Testis (tissue), 3 donors: ENCODE measurements around the gene ANAPC2. TPM values are rescaled to one million over a fixed set of nuclear protein-coding genes. Genes with fewer than 3 reads are reported as not detected.

Experiments used
- DNase-seq: peaks from one replicate; pipeline ENCODE4 v3.0.0-alpha.2; 2019
- H3K27ac ChIP-seq, 2 donors: fragments of 200-600 bp; sonication (generic); one replicate each; pipeline ENCODE4 v1.5.1; 2019
- H3K27me3 ChIP-seq: fragments of 200-600 bp; sonication (generic); one replicate; pipeline ENCODE4 v1.5.1; 2019
- H3K36me3 ChIP-seq: fragments of 200-600 bp; sonication (generic); one replicate; pipeline ENCODE4 v1.5.1; 2017; ENCODE audit warnings: low read depth; ENCODE audit errors: missing control alignments
- H3K4me1 ChIP-seq: fragments of 200-600 bp; sonication (generic); one replicate; pipeline ENCODE4 v1.5.1; 2019
- H3K4me3 ChIP-seq, 2 donors: fragments of 200-600 bp; sonication (generic); one replicate each; pipeline ENCODE4 v1.5.1; 2017 to 2019
- H3K9me3 ChIP-seq: fragments of 200-600 bp; sonication (generic); one replicate; pipeline ENCODE4 v1.5.1; 2017
- CTCF ChIP-seq, 3 experiments: fragments of 450-650 bp in 2 of 3; fragments of 200-600 bp in 1 of 3; sonication (generic) in 1 of 3; IDR thresholded peaks; one replicate each; pipeline ENCODE4 v1.5.1; 2016 to 2019; ENCODE audit warnings: antibody characterized with exemption in 3 of 3, mild to moderate bottlenecking in 2 of 3, moderate library complexity in 1 of 3
- POLR2A ChIP-seq: fragments of 450-650 bp; IDR thresholded peaks from one replicate; pipeline ENCODE4 v1.6.1; 2017; ENCODE audit warnings: antibody characterized with exemption, mild to moderate bottlenecking, moderate library complexity
- WGBS, 2 donors: methylation state at CpG; one replicate each; pipeline ENCODE4 v1.1.5; 2018; 5-methylcytosine and 5-hydroxymethylcytosine counted together
- intact Hi-C: fragments of 100-400 bp; cut with DNase I; formaldehyde crosslinking; loops from one replicate; pipeline ENCODE4 v1.15.1; 2023; ENCODE audit warnings: low total_unique reads
- polyA plus RNA-seq: library from polyadenylated mRNA; stranded (reverse); fragments of 350-450 nt; fragmentation: Illumina TruSeq; extraction: RNeasy Lipid Tissue Mini Kit (QIAGEN cat#74804); gene quantifications from one replicate; pipeline ENCODE4 v1.2.3, GENCODE V29; 2014; ENCODE audit warnings: low read depth, low replicate concordance; ENCODE audit not compliant: insufficient read depth
- total RNA-seq, 2 donors: library from RNA; depleted of rRNA; stranded (reverse); fragments of >200 nt; gene quantifications; one replicate each; pipeline ENCODE4 v1.2.3, GENCODE V29; 2016

Gene ANAPC2
- total and polyA plus RNA-seq, 3 donors from 2014 or later = 80.6 to 98.5 (median 91.0) TPM

DNA sequence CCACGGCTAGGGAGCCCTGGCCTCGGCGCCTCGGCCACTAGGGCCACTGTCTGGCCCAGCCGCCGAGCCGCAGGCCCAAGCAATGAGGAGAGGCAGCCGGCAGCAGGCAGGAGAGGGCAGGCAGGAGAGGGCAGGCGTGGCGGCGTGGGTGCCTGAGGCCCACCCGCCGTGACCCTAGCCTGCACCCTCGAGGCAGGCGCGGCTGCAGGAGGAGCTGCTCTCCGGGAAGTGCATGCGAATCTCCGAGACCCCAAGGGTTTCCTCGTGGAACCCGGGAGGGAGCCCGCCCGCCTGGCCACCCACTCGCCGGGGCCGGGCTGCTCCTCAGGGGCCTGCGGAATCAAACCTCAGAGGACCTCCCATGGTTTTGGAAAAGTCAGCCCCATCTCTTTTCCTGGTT lies 40.1 kb downstream of the ANAPC2 start:
- 64 to 80% methylated on average over 7 to 25 of the region's 27 CpGs for WGBS, 2 donors
- intact Hi-C loops = no loop called here
- no peak overlapping the region for H3K4me3 ChIP-seq
- TF ChIP-seq POLR2A (no peak), CTCF (IDR thresholded peaks at IDR 0.05) (no peak)
- H3K27me3 ChIP-seq = no peaks in the 10 kb centered on the region
- no peaks in the 10 kb centered on the region for H3K4me1 ChIP-seq
- no peak overlapping the region for H3K27ac ChIP-seq
- no peak for DNase-seq
- H3K9me3 ChIP-seq = no peaks in the 10 kb centered on the region
- no peaks in the 10 kb centered on the region for H3K36me3 ChIP-seq

DNA sequence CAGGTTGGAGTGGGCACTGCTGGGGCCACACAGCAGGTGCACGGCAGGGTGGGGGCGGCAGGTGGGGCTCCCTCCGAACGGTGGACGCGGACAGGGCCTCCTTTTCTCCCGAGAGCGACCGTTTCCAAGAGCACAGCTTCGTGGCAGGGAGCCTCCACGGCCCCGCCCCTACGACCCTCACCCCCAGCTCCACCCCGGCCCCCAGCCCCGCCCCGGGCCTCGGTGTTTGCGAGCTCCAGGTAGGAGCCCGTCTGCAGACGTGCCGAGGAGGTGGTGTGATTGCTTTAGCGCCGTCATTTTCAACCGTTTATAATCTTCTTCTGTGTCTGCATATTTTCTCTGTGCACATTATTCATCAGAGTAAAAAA lies 40.6 kb downstream of the ANAPC2 start:
- TF ChIP-seq POLR2A = no peak
- no peak for TF ChIP-seq CTCF (IDR thresholded peaks at IDR 0.05)
- DNase-seq = no peak
- H3K9me3 ChIP-seq = no peaks in the 10 kb centered on the region
- WGBS, 2 donors = 40 to 41% methylated on average over 18 to 24 of the region's 24 CpGs
- no peaks in the 10 kb centered on the region for H3K27me3 ChIP-seq
- no peaks in the 10 kb centered on the region for H3K36me3 ChIP-seq
- no peak overlapping the region for H3K4me3 ChIP-seq
- H3K27ac ChIP-seq = no peak overlapping the region
- no peaks in the 10 kb centered on the region for H3K4me1 ChIP-seq
- intact Hi-C loops = no loop called here

- 82 to 89% methylated on average over 23 to 26 of the region's 26 CpGs for WGBS, 2 donors
- Histone ChIP-seq H3K27me3 (no peaks in the 10 kb centered on the region), H3K36me3 (no peaks in the 10 kb centered on the region), H3K4me1 (no peaks in the 10 kb centered on the region), H3K27ac (no peak overlapping the region), H3K4me3 (no peak overlapping the region), H3K9me3 (no peaks in the 10 kb centered on the region)
- TF ChIP-seq CTCF (IDR thresholded peaks at IDR 0.05) (no peak), POLR2A (no peak)
- DNase-seq = no peak
- intact Hi-C loops = no loop called here
Measured at GRCh38 chr9:137147091-137147792, 41.1 kb downstream of the ANAPC2 start.

DNA sequence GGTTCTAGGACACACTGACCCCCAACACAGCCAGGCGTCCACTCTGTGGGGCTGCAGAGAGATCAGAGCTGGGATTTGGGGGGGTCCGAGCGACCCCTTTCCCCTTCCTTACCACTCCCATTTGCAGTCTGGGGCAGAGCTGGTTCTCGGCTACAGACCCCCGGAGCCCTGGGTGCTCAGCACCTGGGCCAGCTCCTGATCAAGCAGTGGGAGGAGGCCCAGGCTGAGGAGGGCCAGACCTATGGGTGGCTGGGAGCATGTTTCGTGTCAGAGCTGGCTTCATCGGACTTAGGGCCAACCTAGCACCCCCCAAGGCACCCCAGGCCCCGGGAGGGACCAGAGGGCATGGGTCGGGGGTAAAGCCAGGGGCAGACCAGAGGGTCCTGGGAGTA lies 41.8 kb downstream of the ANAPC2 start:
- Histone ChIP-seq H3K27ac (no peak overlapping the region), H3K4me3 (no peak overlapping the region), H3K36me3 (no peaks in the 10 kb centered on the region), H3K4me1 (no peaks in the 10 kb centered on the region), H3K27me3 (no peaks in the 10 kb centered on the region), H3K9me3 (no peaks in the 10 kb centered on the region)
- intact Hi-C loops = no loop called here
- TF ChIP-seq POLR2A (no peak), CTCF (IDR thresholded peaks at IDR 0.05) (no peak)
- WGBS, 2 donors = 68 to 74% methylated on average over 3 to 9 of the region's 9 CpGs
- DNase-seq = no peak
